SK-N-SH (cell line): ENCODE data around the gene FADS2. TPM values are rescaled to one million over a fixed set of nuclear protein-coding genes. Genes with fewer than 3 reads are reported as not detected.
A peak's percentile ranks its signal among the peaks of the same experiment; 100 is the strongest.

Experiments
- CTCF ChIA-PET: fragments of 300-600, 350-600 bp; formaldehyde crosslinking; extraction: SDS; loops from one replicate; lab custom pipeline; 2021; lab: Yijun Ruan, JAX
- POLR2A ChIA-PET: fragments of 350-600 bp; sonication (Branson Sonifier 250); formaldehyde crosslinking; extraction: SDS; loops from one replicate; lab custom pipeline; 2020; ENCODE audit warnings: antibody characterized with exemption, inconsistent platforms; lab: Yijun Ruan, JAX
- DNase-seq: peaks from one replicate; pipeline ENCODE4 v3.0.0; 2012
- H2AFZ ChIP-seq: fragments of 200-600 bp; sonication (generic); 2 replicates; pipeline ENCODE4 v1.8.1; 2016; ENCODE audit warnings: antibody characterized with exemption, mild to moderate bottlenecking, low read depth
- H3F3A ChIP-seq: fragments of 200-600 bp; sonication (generic); replicated peaks from 2 replicates; pipeline ENCODE3; 2016; ENCODE audit warnings: antibody characterized with exemption, mild to moderate bottlenecking; ENCODE audit not compliant: insufficient read depth
- H3K27ac ChIP-seq, 2 experiments: fragments of 200-500 bp in 1 of 2; fragments of 200-600 bp in 1 of 2; sonication (Bioruptor generic) in 1 of 2; sonication (generic), shearing (Covaris generic) in 1 of 2; 2 replicates each; pipeline versions ENCODE4 v1.5.1 to v1.6.1; 2014 to 2016; ENCODE audit warnings: low read depth in 2 of 2, inconsistent platforms in 1 of 2, low read length in 1 of 2, mild to moderate bottlenecking in 1 of 2, mixed read lengths in 1 of 2
- H3K27me3 ChIP-seq: fragments of 200-600 bp; sonication (generic), shearing (Covaris generic); 2 replicates; pipeline ENCODE4 v1.6.1; 2016; ENCODE audit warnings: mixed run types; ENCODE audit not compliant: insufficient read depth
- H3K36me3 ChIP-seq, 2 experiments: fragments of 200-500 bp in 1 of 2; fragments of 200-600 bp in 1 of 2; sonication (Bioruptor generic) in 1 of 2; sonication (generic) in 1 of 2; replicated peaks in 1 of 2; 2 replicates each; pipeline versions ENCODE3 to v1.5.1; 2014 to 2016; ENCODE audit warnings: low read length in 1 of 2, mild to moderate bottlenecking in 1 of 2; ENCODE audit not compliant: insufficient read depth in 2 of 2, control insufficient read depth in 1 of 2
- H3K4me1 ChIP-seq, 2 experiments: fragments of 200-500 bp in 1 of 2; fragments of 200-600 bp in 1 of 2; sonication (Bioruptor generic) in 1 of 2; sonication (generic), shearing (Covaris generic) in 1 of 2; 2 replicates each; pipeline versions ENCODE4 v1.5.1 to v1.6.1; 2014 to 2016; ENCODE audit warnings: low read depth in 1 of 2, low read length in 1 of 2, mixed run types in 1 of 2; ENCODE audit not compliant: insufficient read depth in 2 of 2, control insufficient read depth in 1 of 2
- H3K4me2 ChIP-seq: fragments of 200-600 bp; sonication (generic), shearing (Covaris generic); 2 replicates; pipeline ENCODE4 v1.6.1; 2017; ENCODE audit warnings: mixed run types
- H3K4me3 ChIP-seq, 2 experiments: fragments of 200-500 bp in 1 of 2; fragments of 200-600 bp in 1 of 2; sonication (Bioruptor generic) in 1 of 2; sonication (generic), shearing (Covaris generic) in 1 of 2; 2 replicates each; pipeline versions ENCODE4 v1.5.1 to v1.8.1; 2014 to 2016; ENCODE audit warnings: low read depth in 2 of 2, inconsistent platforms in 1 of 2, low read length in 1 of 2, mild to moderate bottlenecking in 1 of 2, mixed read lengths in 1 of 2, moderate library complexity in 1 of 2
- H3K79me2 ChIP-seq: fragments of 200-600 bp; sonication (generic); 2 replicates; pipeline ENCODE4 v1.8.1; 2017; ENCODE audit warnings: mild to moderate bottlenecking; ENCODE audit not compliant: insufficient read depth
- H3K9ac ChIP-seq: fragments of 200-600 bp; sonication (generic); 2 replicates; pipeline ENCODE4 v1.6.1; 2017; ENCODE audit warnings: mixed run types
- H3K9me2 ChIP-seq: fragments of 200-600 bp; sonication (generic); 2 replicates; pipeline ENCODE4 v1.6.1; 2017; ENCODE audit warnings: mixed run types
- H3K9me3 ChIP-seq: fragments of 200-600 bp; sonication (generic); 2 replicates; pipeline ENCODE4 v1.6.1; 2017; ENCODE audit warnings: mixed run types, mild to moderate bottlenecking, moderate library complexity
- H4K20me1 ChIP-seq: fragments of 200-600 bp; sonication (generic); 2 replicates; pipeline ENCODE4 v1.6.1; 2017; ENCODE audit warnings: mild to moderate bottlenecking, mixed run types; ENCODE audit not compliant: insufficient read depth
- CHD2 ChIP-seq: fragments of 150-350 bp; IDR thresholded peaks from 2 replicates; pipeline ENCODE4 v1.6.1; 2018; ENCODE audit warnings: low read length; ENCODE audit not compliant: partially characterized antibody
- CTCF ChIP-seq: fragments of 200-600 bp; sonication (generic); IDR thresholded peaks from 2 replicates; pipeline ENCODE4 v1.6.1; 2017; ENCODE audit warnings: antibody characterized with exemption, mild to moderate bottlenecking, moderate library complexity
- EP300 ChIP-seq, 2 experiments: IDR thresholded peaks; 2 replicates each; pipeline versions ENCODE4 v1.4.0 to v1.6.1; 2012; ENCODE audit warnings: borderline replicate concordance in 1 of 2, low read depth in 1 of 2, low read length in 1 of 2
- EZH2phosphoT487 ChIP-seq: fragments of 200-600 bp; sonication (generic); IDR thresholded peaks from 2 replicates; pipeline ENCODE4 v1.6.1; 2017; ENCODE audit warnings: low read depth, mixed run types, mild to moderate bottlenecking, antibody characterized with exemption, moderate library complexity, borderline replicate concordance
- FOSL2 ChIP-seq: IDR thresholded peaks from 2 replicates; pipeline ENCODE4 v1.4.0; 2012; ENCODE audit warnings: low read depth, mild to moderate bottlenecking, moderate library complexity, borderline replicate concordance
- FOXJ3 ChIP-seq: sonication (generic); formaldehyde crosslinking; IDR thresholded peaks from 2 replicates; pipeline ENCODE4 v1.5.1; 2020; ENCODE audit warnings: mild to moderate bottlenecking, missing genetic modification reagents
- FOXM1 ChIP-seq: IDR thresholded peaks from 2 replicates; pipeline ENCODE4 v1.4.0; 2012; ENCODE audit warnings: low read depth, mild to moderate bottlenecking
- GATA2 ChIP-seq: sonication (generic); formaldehyde crosslinking; IDR thresholded peaks from 2 replicates; pipeline ENCODE4 v1.5.0; 2020; ENCODE audit warnings: mild to moderate bottlenecking, missing genetic modification reagents
- JUND ChIP-seq: IDR thresholded peaks from 2 replicates; pipeline ENCODE4 v1.4.0; 2012
- MEF2A ChIP-seq: IDR thresholded peaks from 2 replicates; pipeline ENCODE4 v1.4.0; 2012; ENCODE audit warnings: low read depth, borderline replicate concordance
- NFIC ChIP-seq: IDR thresholded peaks from 2 replicates; pipeline ENCODE4 v1.4.0; 2012; ENCODE audit warnings: borderline replicate concordance
- NRF1 ChIP-seq: IDR thresholded peaks from 2 replicates; pipeline ENCODE4 v1.6.1; 2012; ENCODE audit warnings: low read depth, mild to moderate bottlenecking, low read length
- RAD21 ChIP-seq: IDR thresholded peaks from 2 replicates; pipeline ENCODE4 v1.6.1; 2012; ENCODE audit warnings: mild to moderate bottlenecking, low read length
- REST ChIP-seq: IDR thresholded peaks from 2 replicates; pipeline ENCODE4 v1.6.1; 2012; ENCODE audit warnings: mild to moderate bottlenecking, low read depth, low read length, moderate library complexity
- RFX5 ChIP-seq: IDR thresholded peaks from 2 replicates; pipeline ENCODE4 v1.6.1; 2012; ENCODE audit warnings: mild to moderate bottlenecking, improper control_type of control experiment, low read length
- RXRA ChIP-seq: IDR thresholded peaks from 2 replicates; pipeline ENCODE4 v1.4.0; 2012; ENCODE audit warnings: low read depth, mild to moderate bottlenecking, borderline replicate concordance
- SIN3A ChIP-seq: IDR thresholded peaks from 2 replicates; pipeline ENCODE4 v1.6.1; 2012; ENCODE audit warnings: low read depth, mild to moderate bottlenecking, low read length, moderate library complexity, borderline replicate concordance
- TAF1 ChIP-seq: IDR thresholded peaks from 2 replicates; pipeline ENCODE4 v1.6.1; 2012; ENCODE audit warnings: low read depth, mild to moderate bottlenecking, low read length, moderate library complexity, borderline replicate concordance
- TCF12 ChIP-seq: IDR thresholded peaks from 2 replicates; pipeline ENCODE4 v1.4.0; 2012
- TEAD4 ChIP-seq: IDR thresholded peaks from 2 replicates; pipeline ENCODE4 v1.4.0; 2012; ENCODE audit warnings: mild to moderate bottlenecking, borderline replicate concordance; ENCODE audit not compliant: insufficient read depth
- USF1 ChIP-seq: IDR thresholded peaks from 2 replicates; pipeline ENCODE4 v1.4.0; 2012; ENCODE audit warnings: low read depth, borderline replicate concordance
- USF2 ChIP-seq: fragments of 150-350 bp; IDR thresholded peaks from 2 replicates; pipeline ENCODE4 v1.6.1; 2017; ENCODE audit warnings: antibody characterized with exemption, low read length, low read depth, borderline replicate concordance
- YY1 ChIP-seq: IDR thresholded peaks from 2 replicates; pipeline ENCODE4 v1.4.0; 2012; ENCODE audit warnings: low read depth, mild to moderate bottlenecking
- ZBTB33 ChIP-seq: IDR thresholded peaks from 2 replicates; pipeline ENCODE4 v1.4.0; 2012; ENCODE audit warnings: low read depth, borderline replicate concordance
- WGBS: methylation state at CpG from one replicate; pipeline ENCODE4 v1.1.6; 2017; ENCODE audit warnings: low lambda C conversion rate; 5-methylcytosine and 5-hydroxymethylcytosine counted together
- polyA plus RNA-seq, 3 experiments: library from polyadenylated mRNA; depleted of rRNA; stranded (reverse); fragments of >200 nt; gene quantifications; 2 replicates each; pipeline ENCODE4 v1.2.3, GENCODE V29; 2012

The FADS2 gene
- polyA plus RNA-seq, 1 of the 3 experiments (the other 2 are of a cell fraction) = 67.8 TPM

- POLR2A ChIA-PET = interaction anchor here (0.9 to 3.2 kb wide), 7 partner anchors 48 to 209 kb away, joined by 3 to 11 read pairs (median 3); partner anchors contain the start of gene FTH1
- no peak overlapping the region for H3K27ac ChIP-seq
- no peaks in the 10 kb centered on the region for H3K79me2 ChIP-seq
- H3K4me1 ChIP-seq = no peaks in the 10 kb centered on the region
- DNase-seq = peak; percentile 97
- no peaks in the 10 kb centered on the region for H4K20me1 ChIP-seq
- peaks cover 4% of the 10 kb centered on the region for H3F3A ChIP-seq
- H3K9me3 ChIP-seq = no peaks in the 10 kb centered on the region
- H3K36me3 ChIP-seq = peaks cover 0 to 2% of the 10 kb centered on the region in 2 experiments
- H3K9ac ChIP-seq = no peak overlapping the region
- 62% methylated on average over 12 of the region's 27 CpGs for WGBS
- CTCF ChIA-PET = interaction anchor here (0.6 to 12.1 kb wide), 60 partner anchors 9 to 478 kb away, joined by 3 to 543 read pairs (median 6); partner anchors contain the start of genes BEST1, FTH1, INCENP and RAB3IL1
- no peaks in the 10 kb centered on the region for H3K9me2 ChIP-seq
- no peak overlapping the region for H3K4me2 ChIP-seq
- no peaks in the 10 kb centered on the region for H3K27me3 ChIP-seq
- peak overlapping the region in 1 of 2 experiments; percentile 44; a peak in 1 of 4 replicates for H3K4me3 ChIP-seq
- H2AFZ ChIP-seq = no peak overlapping the region
- TF ChIP-seq TEAD4 = no peak
- TF ChIP-seq RFX5 = no peak
- TF ChIP-seq USF2 = no peak
- no peak for TF ChIP-seq NFIC
- TF ChIP-seq TCF12 = no peak
- TF ChIP-seq FOXJ3 (CRISPR knock-in tag) = no peak
- TF ChIP-seq CHD2 = no peak
- no peak for TF ChIP-seq RXRA
- no peak for TF ChIP-seq USF1
- no peak for TF ChIP-seq GATA2 (CRISPR knock-in tag)
- no peak for TF ChIP-seq FOXM1
- no peak for TF ChIP-seq EP300 (IDR thresholded peaks at IDR 0.05; ENCODE audit: borderline replicate concordance in 1 of 2, low read depth in 1 of 2, low read length in 1 of 2)
- TF ChIP-seq REST = no peak
- peak; percentile 98 for TF ChIP-seq CTCF
- TF ChIP-seq EZH2phosphoT487 = no peak
- no peak for TF ChIP-seq JUND
- TF ChIP-seq RAD21 = peak; percentile 89
- no peak for TF ChIP-seq ZBTB33
- no peak for TF ChIP-seq MEF2A
- no peak for TF ChIP-seq FOSL2
- TF ChIP-seq NRF1 = 0 out of 2 replicates have a peak, but pooled peaks have one; percentile 25
- TF ChIP-seq YY1 = no peak
- no peak for TF ChIP-seq TAF1
- no peak for TF ChIP-seq SIN3A
These were observed 71.2 kb downstream of the FADS2 start for GRCh38 chr11:61899146-61899841.
